Activated CD8-positive, alpha-beta T cell treated with anti-CD3 and anti-CD28 coated beads for 36 hours (primary cell): ENCODE measurements around the gene KRT85. TPM values are rescaled to one million over a fixed set of nuclear protein-coding genes. Genes with fewer than 3 reads are reported as not detected.
A peak's percentile ranks its signal among the peaks of the same experiment; 100 is the strongest.
"Not testable (repeated sequence)": the region's sequence is repeated elsewhere in the genome, so short reads cannot be mapped to it uniquely, and the experiment has no call there.

ENCODE experiments used
- ATAC-seq: fragments of 200-7000 bp; cut with Tn5 transposase; one replicate; pipeline ENCODE4 v1.10.0; 2021; ENCODE audit warnings: mild to moderate bottlenecking, moderate library complexity
- CTCF ChIA-PET: fragments of 350-600 bp; sonication (Branson Sonifier 250); formaldehyde crosslinking; loops from one replicate; lab custom pipeline; 2021; ENCODE audit warnings: antibody characterized with exemption; lab: Charles Lee
- POLR2A ChIA-PET: fragments of 350-600 bp; sonication (Branson Sonifier 250); formaldehyde crosslinking; loops from one replicate; lab custom pipeline; 2021; ENCODE audit warnings: antibody characterized with exemption; lab: Charles Lee
- DNase-seq: peaks from one replicate; pipeline ENCODE4 v3.0.0-alpha.2; 2020
- H3K27ac Mint-ChIP-seq: one replicate; pipeline ENCODE4 v1.8.0; 2021; ENCODE audit warnings: mild to moderate bottlenecking, mixed read lengths
- H3K27me3 Mint-ChIP-seq: one replicate; pipeline ENCODE4 v1.8.0; 2021; ENCODE audit warnings: mixed read lengths
- H3K36me3 Mint-ChIP-seq: one replicate; pipeline ENCODE4 v1.8.0; 2021; ENCODE audit warnings: low read depth, mixed read lengths
- H3K4me1 Mint-ChIP-seq: one replicate; pipeline ENCODE4 v1.8.0; 2021; ENCODE audit warnings: low read depth, mixed read lengths
- H3K4me3 Mint-ChIP-seq: one replicate; pipeline ENCODE4 v1.8.0; 2021; ENCODE audit warnings: mild to moderate bottlenecking, moderate library complexity, mixed read lengths
- H3K9me3 Mint-ChIP-seq: one replicate; pipeline ENCODE4 v1.8.0; 2021; ENCODE audit warnings: mixed read lengths
- intact Hi-C: fragments of 100-400 bp; cut with micrococcal nuclease; formaldehyde crosslinking; loops from one replicate; pipeline ENCODE4 v1.10.0; 2022
- total RNA-seq, 2 experiments: library from RNA; stranded (reverse); gene quantifications; one replicate each; pipeline ENCODE4 v1.2.3, GENCODE V29; 2021
- TF ChIP-seq, protein P1 (sequence below): fragments of 200-600 bp; IDR thresholded peaks from one replicate; pipeline ENCODE4 v1.8.0; 2022; ENCODE audit warnings: antibody characterized with exemption, mild to moderate bottlenecking

The KRT85 gene
- total RNA-seq, 2 experiments from 2014 or later = not detected

DNA sequence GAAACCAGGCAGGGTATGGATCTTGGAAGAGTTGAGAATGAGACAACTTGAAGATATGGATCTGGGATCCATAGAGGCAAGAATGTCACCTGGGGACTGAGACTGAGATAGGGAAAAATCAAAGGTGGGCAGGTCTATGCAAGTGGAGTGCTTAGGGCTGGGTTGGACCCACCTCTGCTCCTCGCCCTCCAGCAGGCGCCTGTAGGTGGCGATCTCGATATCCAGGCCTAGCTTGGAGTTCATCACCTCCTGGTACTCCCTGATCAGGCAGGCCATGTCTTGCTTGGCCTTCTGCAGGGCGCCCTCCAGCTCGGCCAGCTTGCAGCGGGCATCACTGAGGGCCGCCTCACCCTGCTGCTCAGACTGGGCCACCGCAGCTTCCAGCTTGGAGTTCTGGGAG, 51.6 kb downstream of the KRT85 start:
- H3K9me3 Mint-ChIP-seq, H3K36me3 Mint-ChIP-seq, H3K4me3 Mint-ChIP-seq, POLR2A ChIA-PET, intact Hi-C loops, H3K27ac Mint-ChIP-seq, H3K4me1 Mint-ChIP-seq: not testable (repeated sequence)
- CTCF ChIA-PET = interaction anchor here (1.3 to 2.6 kb wide), 6 partner anchors 8 to 37 kb away, joined by 3 to 11 read pairs (median 4); no protein-coding TSS in a partner anchor
- TF ChIP-seq, protein P1, sequence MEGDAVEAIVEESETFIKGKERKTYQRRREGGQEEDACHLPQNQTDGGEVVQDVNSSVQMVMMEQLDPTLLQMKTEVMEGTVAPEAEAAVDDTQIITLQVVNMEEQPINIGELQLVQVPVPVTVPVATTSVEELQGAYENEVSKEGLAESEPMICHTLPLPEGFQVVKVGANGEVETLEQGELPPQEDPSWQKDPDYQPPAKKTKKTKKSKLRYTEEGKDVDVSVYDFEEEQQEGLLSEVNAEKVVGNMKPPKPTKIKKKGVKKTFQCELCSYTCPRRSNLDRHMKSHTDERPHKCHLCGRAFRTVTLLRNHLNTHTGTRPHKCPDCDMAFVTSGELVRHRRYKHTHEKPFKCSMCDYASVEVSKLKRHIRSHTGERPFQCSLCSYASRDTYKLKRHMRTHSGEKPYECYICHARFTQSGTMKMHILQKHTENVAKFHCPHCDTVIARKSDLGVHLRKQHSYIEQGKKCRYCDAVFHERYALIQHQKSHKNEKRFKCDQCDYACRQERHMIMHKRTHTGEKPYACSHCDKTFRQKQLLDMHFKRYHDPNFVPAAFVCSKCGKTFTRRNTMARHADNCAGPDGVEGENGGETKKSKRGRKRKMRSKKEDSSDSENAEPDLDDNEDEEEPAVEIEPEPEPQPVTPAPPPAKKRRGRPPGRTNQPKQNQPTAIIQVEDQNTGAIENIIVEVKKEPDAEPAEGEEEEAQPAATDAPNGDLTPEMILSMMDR = peak; percentile 19
- peaks cover 17% of the 10 kb centered on the region for H3K27me3 Mint-ChIP-seq
- DNase-seq (peak; percentile 60), ATAC-seq (peak; percentile 34)

DNA sequence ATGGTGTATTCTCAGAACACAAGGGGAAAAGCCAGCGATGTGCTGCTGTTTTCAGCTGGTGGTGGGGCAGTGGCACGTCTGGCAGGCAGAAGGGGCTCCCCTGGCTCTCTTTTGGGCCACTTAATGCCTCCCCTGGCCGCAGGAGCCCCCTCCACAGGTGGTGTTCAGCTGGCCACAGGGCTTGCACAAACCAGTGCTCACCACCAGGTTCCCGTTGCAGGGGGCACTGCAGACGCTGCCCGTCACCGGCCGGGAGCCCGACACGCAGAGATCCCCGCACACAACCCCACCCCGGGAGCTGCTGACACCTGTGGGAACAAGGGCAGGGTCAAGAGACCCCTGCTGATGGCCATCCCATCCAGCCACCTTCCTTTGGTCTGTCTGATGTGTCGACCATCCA, 52.8 kb downstream of the KRT85 start:
- Mint-ChIP-seq H3K27ac (no peak overlapping the region), H3K36me3 (no peaks in the 10 kb centered on the region), H3K4me1 (no peaks in the 10 kb centered on the region), H3K9me3 (no peaks in the 10 kb centered on the region), H3K27me3 (peaks cover 21% of the 10 kb centered on the region), H3K4me3 (no peak overlapping the region)
- ATAC-seq = no peak
- intact Hi-C loops = no loop called here
- ChIA-PET CTCF (interaction anchor here (1.1 to 2.6 kb wide), 4 partner anchors 13 to 58 kb away, joined by 3 to 11 read pairs (median 4); no protein-coding TSS in a partner anchor), POLR2A (no interaction called here)
- TF ChIP-seq, protein P1 = no peak
- DNase-seq = no peak

DNA sequence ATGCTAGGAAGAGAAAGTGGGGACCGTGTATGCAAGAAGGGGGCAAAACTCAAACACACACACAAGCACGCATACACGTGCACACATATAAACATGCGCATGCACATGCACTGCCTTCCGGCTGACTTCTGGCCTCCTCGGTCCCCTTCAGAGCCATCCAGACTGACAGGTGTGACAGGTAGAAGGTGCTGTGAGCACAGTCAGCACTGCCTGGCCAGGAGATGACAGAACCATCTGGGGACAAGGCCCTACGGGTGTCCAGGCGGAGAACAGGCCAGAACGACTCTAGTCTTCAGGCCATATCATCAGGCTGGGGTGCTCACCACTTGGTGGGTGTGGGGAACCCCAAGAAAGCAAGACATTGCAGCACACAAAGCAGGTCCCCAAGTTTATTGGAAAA, 53.4 kb downstream of the KRT85 start:
- H3K4me3 Mint-ChIP-seq = no peak overlapping the region
- ATAC-seq (no peak), DNase-seq (no peak)
- H3K36me3 Mint-ChIP-seq = no peaks in the 10 kb centered on the region
- intact Hi-C loops = no loop called here
- H3K27me3 Mint-ChIP-seq = peaks cover 27% of the 10 kb centered on the region
- ChIA-PET POLR2A (no interaction called here), CTCF (interaction anchor here (1.5 kb wide), 1 partner anchor 35 kb away, joined by 4 read pairs; no protein-coding TSS in a partner anchor)
- H3K9me3 Mint-ChIP-seq = no peaks in the 10 kb centered on the region
- TF ChIP-seq, protein P1 = no peak
- H3K27ac Mint-ChIP-seq = no peak overlapping the region
- peaks cover under 1% of the 10 kb centered on the region for H3K4me1 Mint-ChIP-seq

DNA sequence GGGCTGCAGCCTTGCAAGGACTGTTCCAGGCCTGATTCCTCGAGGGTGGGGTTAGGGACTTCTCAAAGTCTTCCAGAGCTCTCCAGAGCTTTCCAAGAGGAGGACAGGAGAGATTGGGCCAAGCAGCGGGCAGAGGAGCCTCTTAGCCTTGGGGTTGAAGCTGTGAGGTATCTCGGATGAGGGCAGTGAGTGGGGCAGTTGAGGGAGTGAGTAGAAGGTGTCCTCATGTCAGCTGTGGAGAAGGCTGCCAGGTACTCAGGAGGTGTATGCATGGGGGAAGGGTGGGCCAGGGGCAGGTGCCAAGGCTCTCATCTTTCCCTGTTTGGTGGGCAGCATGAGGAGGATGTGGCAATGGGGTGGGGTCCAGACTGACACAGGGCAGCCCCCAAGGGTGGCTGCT, 53.8 kb downstream of the KRT85 start:
- ATAC-seq (no peak), DNase-seq (no peak)
- Mint-ChIP-seq H3K4me1 (peaks cover 3% of the 10 kb centered on the region), H3K4me3 (no peak overlapping the region), H3K36me3 (no peaks in the 10 kb centered on the region), H3K9me3 (no peaks in the 10 kb centered on the region), H3K27me3 (peaks cover 30% of the 10 kb centered on the region), H3K27ac (no peak overlapping the region)
- TF ChIP-seq, protein P1 = no peak
- intact Hi-C loops = no loop called here
- POLR2A ChIA-PET = no interaction called here
- CTCF ChIA-PET = no interaction called here

DNA sequence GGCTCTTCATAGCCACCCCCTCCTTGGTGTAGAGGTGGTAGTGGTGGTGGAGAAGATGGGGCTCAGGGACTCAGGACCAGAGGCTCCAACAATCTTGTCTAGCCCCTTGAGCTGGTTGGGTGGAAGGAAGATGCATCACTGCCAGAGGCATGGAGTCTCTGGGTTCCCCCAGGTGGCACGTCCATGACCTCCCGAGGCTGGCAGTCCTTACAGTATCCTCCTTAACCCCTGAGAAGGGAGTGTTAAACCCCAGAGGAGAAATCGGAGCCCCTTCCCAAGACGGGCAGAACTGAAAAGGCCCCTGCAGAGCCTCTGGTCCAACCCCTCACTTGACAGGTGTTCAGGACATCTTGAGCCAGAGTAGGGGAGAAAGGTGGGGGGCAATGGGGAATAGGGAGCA, 55.2 kb downstream of the KRT85 start:
- Mint-ChIP-seq H3K4me1 (peaks cover 3% of the 10 kb centered on the region), H3K27me3 (peaks cover 42% of the 10 kb centered on the region), H3K27ac (no peak overlapping the region), H3K4me3 (no peak overlapping the region), H3K36me3 (no peaks in the 10 kb centered on the region), H3K9me3 (no peaks in the 10 kb centered on the region)
- DNase-seq = no peak
- ATAC-seq = no peak
- intact Hi-C loops = no loop called here
- ChIA-PET CTCF (interaction anchor here (0.7 to 4.6 kb wide), 6 partner anchors 15 to 669 kb away, joined by 3 to 28 read pairs (median 4); no protein-coding TSS in a partner anchor), POLR2A (interaction anchor here (1.0 kb wide), 1 partner anchor 57 kb away, joined by 3 read pairs; no protein-coding TSS in a partner anchor)
- TF ChIP-seq, protein P1 = no peak
